Measurements from ENCODE around the gene CAB39.

CAB39 gene

DNA sequence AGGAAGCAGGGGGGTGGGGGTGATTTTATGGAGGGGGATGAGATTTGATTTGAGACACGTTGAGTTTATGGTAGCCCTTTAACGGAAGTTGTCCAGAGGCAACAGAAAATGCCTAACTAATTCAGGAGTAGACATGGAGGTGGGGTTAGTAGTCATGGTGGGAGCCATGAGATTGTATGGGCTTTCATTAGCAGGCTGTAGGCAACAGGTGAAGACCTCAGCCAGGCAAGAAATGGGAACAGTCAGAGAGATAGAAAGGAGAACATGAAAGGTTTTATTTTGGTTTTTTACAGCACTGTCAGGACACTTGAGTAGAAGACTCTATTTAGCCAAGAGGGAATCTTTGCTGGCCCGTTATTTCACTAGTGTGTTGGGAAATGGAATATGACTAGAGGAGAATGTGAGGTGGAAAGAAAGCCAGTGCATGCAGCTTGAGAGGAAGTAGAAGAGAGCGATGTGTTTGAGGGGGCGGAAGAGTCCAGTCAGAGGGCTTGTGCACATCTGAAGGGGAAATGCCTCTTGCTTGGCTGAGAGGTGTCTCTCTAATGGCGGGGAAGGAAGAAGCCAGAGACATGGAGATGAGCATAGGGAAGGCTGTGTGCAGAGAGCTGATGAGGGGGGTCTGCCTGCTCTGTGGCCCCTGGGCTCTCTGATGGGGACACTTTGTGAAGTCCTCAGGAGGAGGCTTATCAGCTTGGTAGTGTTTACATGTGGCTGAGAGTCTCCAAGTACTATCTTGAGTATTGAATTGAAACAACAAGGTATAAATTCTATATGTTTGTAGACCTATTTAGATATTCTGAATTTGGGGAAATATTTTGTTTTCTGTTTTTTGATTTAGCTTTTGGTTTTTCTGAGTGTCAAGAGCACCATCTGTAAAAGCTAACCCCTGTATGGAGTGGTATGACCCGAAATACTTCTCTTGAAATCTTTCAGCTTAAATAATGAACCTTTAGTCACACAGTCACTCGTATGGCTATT is 85.2 kb downstream of the CAB39 start:
- TF ChIP-seq, protein P1, sequence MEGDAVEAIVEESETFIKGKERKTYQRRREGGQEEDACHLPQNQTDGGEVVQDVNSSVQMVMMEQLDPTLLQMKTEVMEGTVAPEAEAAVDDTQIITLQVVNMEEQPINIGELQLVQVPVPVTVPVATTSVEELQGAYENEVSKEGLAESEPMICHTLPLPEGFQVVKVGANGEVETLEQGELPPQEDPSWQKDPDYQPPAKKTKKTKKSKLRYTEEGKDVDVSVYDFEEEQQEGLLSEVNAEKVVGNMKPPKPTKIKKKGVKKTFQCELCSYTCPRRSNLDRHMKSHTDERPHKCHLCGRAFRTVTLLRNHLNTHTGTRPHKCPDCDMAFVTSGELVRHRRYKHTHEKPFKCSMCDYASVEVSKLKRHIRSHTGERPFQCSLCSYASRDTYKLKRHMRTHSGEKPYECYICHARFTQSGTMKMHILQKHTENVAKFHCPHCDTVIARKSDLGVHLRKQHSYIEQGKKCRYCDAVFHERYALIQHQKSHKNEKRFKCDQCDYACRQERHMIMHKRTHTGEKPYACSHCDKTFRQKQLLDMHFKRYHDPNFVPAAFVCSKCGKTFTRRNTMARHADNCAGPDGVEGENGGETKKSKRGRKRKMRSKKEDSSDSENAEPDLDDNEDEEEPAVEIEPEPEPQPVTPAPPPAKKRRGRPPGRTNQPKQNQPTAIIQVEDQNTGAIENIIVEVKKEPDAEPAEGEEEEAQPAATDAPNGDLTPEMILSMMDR (IDR thresholded peaks at IDR 0.05): no peak
- no peak overlapping the region for H3K27ac Mint-ChIP-seq

DNA sequence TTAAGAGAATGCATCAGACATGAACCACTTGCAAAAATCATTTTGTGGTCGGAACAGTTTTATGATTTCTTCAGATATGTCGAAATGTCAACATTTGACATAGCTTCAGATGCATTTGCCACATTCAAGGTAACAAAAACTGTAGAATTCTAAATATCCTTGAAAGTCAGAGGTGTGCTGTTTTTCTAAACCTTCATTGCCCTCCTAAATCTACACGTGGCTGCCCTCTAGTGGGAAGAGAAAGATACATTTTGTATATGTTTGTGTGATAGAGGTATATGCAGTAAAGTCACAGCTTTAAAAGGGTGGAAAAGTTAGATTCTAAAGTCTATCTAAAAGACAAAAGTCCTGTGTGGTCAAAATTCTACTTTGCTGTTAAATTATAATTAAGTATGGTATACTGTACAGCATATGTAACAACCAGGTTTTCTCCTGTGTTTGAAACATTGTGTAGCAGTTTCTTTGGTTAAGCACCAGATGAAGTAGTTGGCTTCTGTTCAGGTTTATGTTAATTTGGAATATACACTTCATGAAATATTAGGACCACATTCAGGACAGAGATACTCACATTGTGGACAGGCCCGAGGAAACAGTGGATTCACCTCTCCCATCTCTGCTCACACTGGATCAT is 86.2 kb downstream of the CAB39 start:
- peak; percentile 30 for DNase-seq
- Mint-ChIP-seq H3K36me3 (ENCODE audit: low read depth) (peaks cover 60% of the 10 kb centered on the region), H3K9me3 (peaks cover 20% of the 10 kb centered on the region), H3K27ac (no peak overlapping the region), H3K4me3 (no peak overlapping the region), H3K27me3 (ENCODE audit: low read depth, poor library complexity) (no peaks in the 10 kb centered on the region), H3K4me1 (no peaks in the 10 kb centered on the region)
- TF ChIP-seq, protein P1 (IDR thresholded peaks at IDR 0.05): peak; percentile 66

More for the DNA sequence above, 85.2 kb downstream of the CAB39 start:
- DNase-seq: no peak
- Mint-ChIP-seq H3K4me1 (no peaks in the 10 kb centered on the region), H3K27me3 (ENCODE audit: low read depth, poor library complexity) (no peaks in the 10 kb centered on the region), H3K9me3 (peaks cover 9% of the 10 kb centered on the region), H3K36me3 (ENCODE audit: low read depth) (peaks cover 58% of the 10 kb centered on the region), H3K4me3 (no peak overlapping the region)

DNA sequence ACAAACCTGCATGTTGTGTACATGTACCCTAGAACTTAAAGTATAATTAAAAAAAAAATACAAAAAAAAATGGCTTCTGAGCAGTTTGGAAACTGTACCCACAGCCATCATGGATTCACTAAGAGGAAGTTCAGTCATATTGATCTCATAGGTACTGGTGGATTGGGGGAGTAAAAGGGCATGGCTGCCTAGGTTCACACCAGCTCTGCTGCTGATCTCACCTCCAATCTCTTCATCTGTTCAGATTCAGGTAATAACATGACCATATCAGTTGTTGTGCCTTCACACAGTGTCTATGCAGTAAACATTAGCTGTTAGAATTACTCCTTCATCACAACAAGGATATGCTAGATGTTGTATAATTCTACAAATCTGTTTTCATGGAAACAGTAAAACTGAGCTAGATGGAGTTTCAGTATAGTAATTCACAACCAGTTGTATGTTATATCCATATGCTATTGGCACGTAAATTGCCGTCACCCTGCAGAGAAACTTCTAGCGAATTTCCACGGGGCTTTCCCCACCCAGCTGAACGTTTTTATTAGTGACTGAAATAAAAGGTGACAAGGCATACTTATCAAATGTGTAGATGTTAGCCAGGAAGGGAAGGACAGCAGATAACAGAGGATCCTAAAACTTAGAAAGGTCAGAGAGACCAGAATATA is 92.8 kb downstream of the CAB39 start:
- no peak overlapping the region for H3K4me3 Mint-ChIP-seq
- H3K9me3 Mint-ChIP-seq: peaks cover 25% of the 10 kb centered on the region
- peaks cover 63% of the 10 kb centered on the region for H3K36me3 Mint-ChIP-seq (ENCODE audit: low read depth)
- H3K27me3 Mint-ChIP-seq (ENCODE audit: low read depth, poor library complexity): no peaks in the 10 kb centered on the region
- TF ChIP-seq, protein P1 (IDR thresholded peaks at IDR 0.05): no peak
- no peak for DNase-seq
- H3K4me1 Mint-ChIP-seq: no peaks in the 10 kb centered on the region
- H3K27ac Mint-ChIP-seq: no peak overlapping the region

DNA sequence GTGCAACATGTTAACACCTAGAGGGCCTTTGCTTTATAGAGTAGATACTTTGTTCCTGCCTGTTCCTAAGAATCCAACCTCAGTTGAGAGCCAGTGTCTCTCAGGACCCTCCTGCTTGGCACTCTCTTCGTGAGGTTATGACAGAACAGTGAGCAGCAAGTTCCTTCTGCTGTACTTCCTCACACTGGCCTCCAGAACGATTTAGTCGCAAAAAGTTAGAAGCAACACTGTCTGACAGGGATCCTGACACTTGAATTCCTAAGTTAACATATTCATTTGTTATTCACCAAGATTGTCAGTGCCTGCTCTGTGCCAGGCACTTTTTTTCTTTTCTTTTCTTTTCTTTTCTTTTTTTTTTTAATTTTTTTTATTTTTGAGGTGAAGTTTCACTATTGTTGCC is 95.1 kb downstream of the CAB39 start:
- TF ChIP-seq, protein P1 (IDR thresholded peaks at IDR 0.05): no peak
- Mint-ChIP-seq H3K4me3 (no peak overlapping the region), H3K9me3 (peaks cover 17% of the 10 kb centered on the region), H3K4me1 (peaks cover 15% of the 10 kb centered on the region), H3K27ac (no peak overlapping the region), H3K27me3 (ENCODE audit: low read depth, poor library complexity) (no peaks in the 10 kb centered on the region), H3K36me3 (ENCODE audit: low read depth) (peaks cover 53% of the 10 kb centered on the region)
- DNase-seq: no peak

DNA sequence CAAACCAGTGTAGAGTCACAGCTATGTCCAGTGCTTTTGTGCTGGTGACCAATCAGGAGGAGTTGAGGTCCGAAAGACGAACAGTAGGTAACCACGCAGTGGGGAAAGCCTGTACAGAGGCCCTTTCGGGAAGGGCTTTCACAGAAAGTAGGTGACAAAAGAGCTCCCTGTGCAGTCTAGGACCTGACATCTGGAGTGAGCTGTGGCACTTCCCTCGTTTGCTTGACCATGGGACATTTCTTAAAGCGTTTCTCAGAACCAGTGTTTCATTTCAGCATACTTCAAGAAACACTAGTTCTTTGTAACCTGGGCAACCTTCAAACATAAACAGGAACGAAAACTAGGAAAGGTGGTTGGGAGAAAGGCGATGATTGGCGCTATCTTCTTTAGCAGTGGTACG is 96.4 kb downstream of the CAB39 start:
- Mint-ChIP-seq H3K36me3 (ENCODE audit: low read depth) (peaks cover 46% of the 10 kb centered on the region), H3K4me3 (no peak overlapping the region), H3K27me3 (ENCODE audit: low read depth, poor library complexity) (no peaks in the 10 kb centered on the region), H3K27ac (peak overlapping the region; percentile 68), H3K4me1 (peaks cover 28% of the 10 kb centered on the region), H3K9me3 (peaks cover 4% of the 10 kb centered on the region)
- no peak for DNase-seq
- TF ChIP-seq, protein P1 (IDR thresholded peaks at IDR 0.05): no peak
